ENCODE results near the gene GBA2.

The GBA2 gene

DNA sequence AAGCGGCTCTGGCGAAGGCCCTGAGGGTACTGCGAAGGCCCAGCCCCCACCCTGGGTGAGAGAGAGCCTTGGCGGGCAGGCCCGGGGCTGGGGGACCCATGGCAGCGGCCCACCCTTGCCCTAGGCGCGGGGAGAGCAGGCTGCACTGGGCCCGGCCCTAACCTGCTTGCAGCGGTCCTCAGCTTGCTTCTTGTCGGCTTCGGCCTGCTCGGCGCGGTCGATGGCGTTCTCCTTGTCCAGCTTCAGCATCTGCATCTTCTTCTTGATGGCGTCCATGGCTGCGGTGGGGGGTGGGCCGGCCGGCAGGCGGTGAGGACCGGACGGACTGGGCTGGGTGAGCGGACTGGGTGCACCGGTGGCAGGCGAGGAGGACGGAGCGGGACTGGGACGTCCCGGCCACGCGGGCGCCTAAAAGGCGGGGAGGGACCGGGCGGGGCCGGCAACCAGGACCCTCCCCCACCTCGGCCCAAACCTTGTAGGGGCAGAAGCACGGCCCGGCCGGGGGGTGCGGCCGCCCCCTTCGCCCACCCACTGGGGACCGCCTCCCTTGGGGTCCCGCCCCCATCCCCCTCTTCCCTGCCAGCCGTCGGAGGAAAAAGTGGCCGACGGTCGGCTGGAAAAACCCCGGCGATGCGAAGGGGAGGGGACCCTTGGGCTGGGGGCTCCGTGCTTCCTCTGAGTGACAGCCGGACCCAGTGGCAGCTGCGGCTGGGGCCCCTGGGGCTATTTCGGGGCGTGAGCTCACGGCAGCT lies 59.3 kb downstream of the GBA2 start, which contains the start of gene TPM2:
TPM2 (minus strand) TSS at position 384 of the 752 bp plus-strand sequence; CDS start at position 276, 108 bp downstream.
- no peak for DNase-seq

DNA sequence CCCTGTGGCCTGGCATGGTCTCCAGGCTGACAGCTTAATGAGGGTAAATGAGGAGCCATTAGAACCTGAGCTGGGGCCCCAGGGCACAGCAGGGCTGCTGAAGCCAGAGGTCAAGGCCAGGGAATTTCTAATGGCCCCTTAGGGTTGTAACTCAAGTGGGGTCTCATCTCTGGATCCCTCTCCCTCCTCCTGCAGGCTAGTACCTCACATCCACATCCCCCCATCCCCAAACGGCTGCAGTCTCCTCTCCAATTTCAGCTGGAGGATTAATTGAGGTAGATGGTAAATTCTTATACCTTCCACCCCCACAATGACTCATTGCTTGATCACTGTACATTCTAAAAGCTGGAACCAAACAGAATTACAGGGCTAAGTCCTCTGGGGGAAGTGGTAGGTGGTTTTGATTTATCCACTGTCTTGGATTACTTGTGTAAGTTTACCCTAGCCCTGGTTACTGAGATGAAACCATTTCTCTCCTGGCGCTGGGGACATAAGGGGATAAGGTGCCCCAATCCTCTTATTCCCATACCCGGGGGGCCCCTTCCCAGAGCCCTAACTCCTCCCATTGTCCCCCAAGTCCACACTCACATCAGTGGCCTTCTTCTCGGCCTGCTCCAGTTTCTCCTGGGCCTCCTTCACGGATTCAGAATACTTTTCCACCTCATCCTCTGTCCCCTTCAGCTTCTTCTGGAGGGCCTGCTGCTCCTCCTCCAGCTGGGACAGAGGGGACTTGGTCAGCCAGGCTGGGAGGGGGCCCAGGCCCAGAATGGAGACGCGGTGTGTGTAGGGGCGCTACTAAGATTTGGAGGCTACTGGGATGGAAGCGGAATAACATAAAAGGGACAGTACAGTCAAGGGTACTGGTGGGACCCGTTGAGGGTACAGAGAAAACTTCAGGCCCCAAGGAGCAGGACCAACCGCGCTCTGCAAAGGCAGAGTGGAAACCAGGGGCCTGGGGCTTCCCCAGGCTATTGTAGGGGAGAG lies 60.2 kb downstream of the GBA2 start:
- no peak for DNase-seq

DNA sequence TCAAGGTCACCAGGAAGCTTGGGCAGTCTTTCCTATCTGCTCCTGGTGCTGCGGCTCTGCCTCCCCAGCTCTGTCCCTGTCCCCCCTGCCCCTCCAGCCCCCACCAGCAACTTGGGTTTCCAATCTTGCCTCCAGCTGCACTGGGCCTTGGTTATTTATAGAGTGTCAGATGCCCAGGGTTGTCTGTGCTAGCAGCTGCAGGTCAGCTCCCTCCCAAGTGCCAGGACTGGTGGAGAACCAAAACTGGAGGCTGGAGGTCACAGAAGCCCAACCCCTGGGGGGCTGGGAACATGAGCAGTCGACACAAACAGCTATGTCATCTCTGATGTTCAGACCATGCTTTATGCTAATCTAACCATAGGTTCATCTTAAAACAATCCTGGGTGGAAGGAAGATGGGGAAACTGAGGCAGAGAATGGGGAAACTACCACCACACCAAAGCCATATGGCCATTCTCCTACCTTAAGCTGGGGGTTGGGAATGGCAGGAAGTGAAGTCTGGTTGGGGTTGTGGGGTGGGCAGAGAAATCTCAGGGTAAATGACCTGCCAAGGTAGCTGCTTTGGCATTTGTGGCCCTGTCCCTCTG lies 61.0 kb downstream of the GBA2 start:
- DNase-seq: no peak

DNA sequence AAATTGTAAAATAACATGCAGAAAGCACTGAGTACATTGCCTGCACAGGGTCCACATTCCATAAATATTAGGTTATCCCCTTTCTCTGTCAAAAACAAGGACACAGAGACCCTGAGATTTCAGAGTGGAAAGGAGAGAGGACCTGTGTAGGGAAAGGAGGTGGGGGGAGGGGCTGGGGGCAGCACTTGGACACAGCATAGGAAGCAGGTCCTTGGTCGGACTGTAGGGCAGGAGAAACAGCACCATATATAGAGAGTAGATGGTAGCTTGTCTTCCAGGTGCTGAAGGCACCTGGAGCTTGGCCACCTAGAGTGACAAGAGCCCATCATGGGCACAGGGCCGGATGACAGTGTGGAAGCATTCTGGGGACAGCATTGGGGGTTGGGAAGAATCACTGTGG lies 61.7 kb downstream of the GBA2 start:
- no peak for DNase-seq
